ENCODE measurements around the gene PPFIBP2. TPM values are rescaled to one million over a fixed set of nuclear protein-coding genes. Genes with fewer than 3 reads are reported as not detected.

The PPFIBP2 gene
- total RNA-seq, 1 experiment from 2014 or later: 5.7 TPM

GRCh38 chr11:7499081-7499480, 14.7 kb upstream of the PPFIBP2 start:
- H3K4me2 ChIP-seq (ENCODE audit: low read length): no peak overlapping the region
- no peak overlapping the region for H3K27ac ChIP-seq (ENCODE audit: low read depth, low read length)
- H3K9me2 ChIP-seq (ENCODE audit: insufficient read depth): no peaks in the 10 kb centered on the region
- H3K9me3 ChIP-seq (ENCODE audit: control insufficient read depth in 1 of 2, insufficient read depth in 1 of 2, low read depth in 1 of 2, low read length in 2 of 2): no peaks in the 10 kb centered on the region
- no peak overlapping the region for H3K4me3 ChIP-seq (replicated peaks in 1 of 2; ENCODE audit: low read depth in 1 of 2, low read length in 2 of 2)
- ChIA-PET POLR2A (no interaction called here), RAD21 (ENCODE audit: low non-redundant PET in 1 of 2, low total read pairs in 2 of 2, uncharacterized antibody in 2 of 2, unreplicated experiment in 2 of 2) (no interaction called here), CTCF (no interaction called here)
- intact Hi-C loops (cut with micrococcal nuclease): no loop called here
- no peak overlapping the region for H3K9ac ChIP-seq (ENCODE audit: low read length)
- no peaks in the 10 kb centered on the region for H3K4me1 ChIP-seq (ENCODE audit: control insufficient read depth in 1 of 2, insufficient read depth in 2 of 2, low read length in 2 of 2)
- H2AFZ ChIP-seq (ENCODE audit: low read depth, low read length, poor library complexity, severe bottlenecking): no peak overlapping the region
- BruUV-seq (replicated peaks): no TSS peak
- TF ChIP-seq FOSL1 (IDR thresholded peaks at IDR 0.05; ENCODE audit: low read depth) (no peak), EZH2phosphoT487 (IDR thresholded peaks at IDR 0.05; ENCODE audit: borderline replicate concordance) (no peak), TCF7L2 (IDR thresholded peaks at IDR 0.05; ENCODE audit: borderline replicate concordance, extremely low read depth, insufficient read depth, insufficient read length) (no peak), EZH2 (IDR thresholded peaks at IDR 0.05) (no peak), CEBPB (IDR thresholded peaks at IDR 0.05; ENCODE audit: low read depth) (no peak), ZNF274 (IDR thresholded peaks at IDR 0.05; ENCODE audit: low read depth, low read length) (no peak), CTCF (IDR thresholded peaks at IDR 0.05 in 2 of 3, conservative IDR thresholded peaks at IDR 0.05 in 1 of 3; ENCODE audit: borderline replicate concordance in 1 of 3, insufficient read depth in 1 of 3, low read depth in 2 of 3, low read length in 2 of 3) (no peak)
- TF ChIP-seq, protein P1, sequence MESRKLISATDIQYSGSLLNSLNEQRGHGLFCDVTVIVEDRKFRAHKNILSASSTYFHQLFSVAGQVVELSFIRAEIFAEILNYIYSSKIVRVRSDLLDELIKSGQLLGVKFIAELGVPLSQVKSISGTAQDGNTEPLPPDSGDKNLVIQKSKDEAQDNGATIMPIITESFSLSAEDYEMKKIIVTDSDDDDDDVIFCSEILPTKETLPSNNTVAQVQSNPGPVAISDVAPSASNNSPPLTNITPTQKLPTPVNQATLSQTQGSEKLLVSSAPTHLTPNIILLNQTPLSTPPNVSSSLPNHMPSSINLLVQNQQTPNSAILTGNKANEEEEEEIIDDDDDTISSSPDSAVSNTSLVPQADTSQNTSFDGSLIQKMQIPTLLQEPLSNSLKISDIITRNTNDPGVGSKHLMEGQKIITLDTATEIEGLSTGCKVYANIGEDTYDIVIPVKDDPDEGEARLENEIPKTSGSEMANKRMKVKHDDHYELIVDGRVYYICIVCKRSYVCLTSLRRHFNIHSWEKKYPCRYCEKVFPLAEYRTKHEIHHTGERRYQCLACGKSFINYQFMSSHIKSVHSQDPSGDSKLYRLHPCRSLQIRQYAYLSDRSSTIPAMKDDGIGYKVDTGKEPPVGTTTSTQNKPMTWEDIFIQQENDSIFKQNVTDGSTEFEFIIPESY (IDR thresholded peaks at IDR 0.05; ENCODE audit: extremely low read depth, insufficient replicate concordance, low read length): no peak
- no peaks in the 10 kb centered on the region for H3K79me2 ChIP-seq (ENCODE audit: insufficient read depth, low read length)
- peaks cover 28% of the 10 kb centered on the region for H3K27me3 ChIP-seq (ENCODE audit: insufficient read depth, low read length)
- no peaks in the 10 kb centered on the region for H3K36me3 ChIP-seq (ENCODE audit: control insufficient read depth in 1 of 2, insufficient read depth in 2 of 2, low read length in 2 of 2)
- ATAC-seq: no peak
- DNase-seq (ENCODE audit: low read depth, low spot score): no peak
- H4K20me1 ChIP-seq (ENCODE audit: insufficient read depth): no peaks in the 10 kb centered on the region

All from HCT116 (cell line).